Testis (tissue), 2 donors: ENCODE data around the gene GPR183.

Experiments
- POLR2A ChIP-seq: fragments of 450-650 bp; IDR thresholded peaks from one replicate; pipeline ENCODE4 v1.6.1; 2017; ENCODE audit warnings: antibody characterized with exemption, mild to moderate bottlenecking, moderate library complexity
- TF ChIP-seq, protein P1 (sequence below), 3 experiments: fragments of 450-650 bp in 2 of 3; fragments of 200-600 bp in 1 of 3; sonication (generic) in 1 of 3; IDR thresholded peaks; one replicate each; pipeline ENCODE4 v1.5.1; 2016 to 2019; ENCODE audit warnings: antibody characterized with exemption in 3 of 3, mild to moderate bottlenecking in 2 of 3, moderate library complexity in 1 of 3

DNA sequence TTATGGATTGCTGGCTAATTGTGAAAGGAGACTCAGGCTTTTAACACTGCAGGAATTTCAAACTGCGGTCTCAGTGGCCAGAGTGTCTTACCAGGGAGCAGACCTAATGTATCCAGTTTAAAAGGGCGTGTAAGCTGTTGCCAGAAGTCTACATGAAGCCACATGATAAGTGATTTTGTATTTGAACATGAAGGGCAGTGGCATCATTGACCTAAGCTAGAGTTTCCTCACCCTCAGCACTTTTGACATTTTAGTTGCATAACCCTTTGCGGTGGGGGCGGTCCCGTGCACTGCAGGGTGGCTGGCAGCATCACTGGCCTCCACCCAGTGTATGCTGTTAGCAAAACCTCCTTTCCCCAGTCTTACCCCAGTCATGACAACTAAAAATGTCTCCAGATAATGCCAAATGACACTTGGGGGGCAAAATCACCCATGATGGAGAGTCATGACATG lies 25.4 kb downstream of the GPR183 start:
- TF ChIP-seq, protein P1, sequence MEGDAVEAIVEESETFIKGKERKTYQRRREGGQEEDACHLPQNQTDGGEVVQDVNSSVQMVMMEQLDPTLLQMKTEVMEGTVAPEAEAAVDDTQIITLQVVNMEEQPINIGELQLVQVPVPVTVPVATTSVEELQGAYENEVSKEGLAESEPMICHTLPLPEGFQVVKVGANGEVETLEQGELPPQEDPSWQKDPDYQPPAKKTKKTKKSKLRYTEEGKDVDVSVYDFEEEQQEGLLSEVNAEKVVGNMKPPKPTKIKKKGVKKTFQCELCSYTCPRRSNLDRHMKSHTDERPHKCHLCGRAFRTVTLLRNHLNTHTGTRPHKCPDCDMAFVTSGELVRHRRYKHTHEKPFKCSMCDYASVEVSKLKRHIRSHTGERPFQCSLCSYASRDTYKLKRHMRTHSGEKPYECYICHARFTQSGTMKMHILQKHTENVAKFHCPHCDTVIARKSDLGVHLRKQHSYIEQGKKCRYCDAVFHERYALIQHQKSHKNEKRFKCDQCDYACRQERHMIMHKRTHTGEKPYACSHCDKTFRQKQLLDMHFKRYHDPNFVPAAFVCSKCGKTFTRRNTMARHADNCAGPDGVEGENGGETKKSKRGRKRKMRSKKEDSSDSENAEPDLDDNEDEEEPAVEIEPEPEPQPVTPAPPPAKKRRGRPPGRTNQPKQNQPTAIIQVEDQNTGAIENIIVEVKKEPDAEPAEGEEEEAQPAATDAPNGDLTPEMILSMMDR (IDR thresholded peaks at IDR 0.05): no peak
- TF ChIP-seq POLR2A: no peak
